ENCODE measurements around the gene FCAR.
A peak's percentile ranks its signal among the peaks of the same experiment; 100 is the strongest.

DNA sequence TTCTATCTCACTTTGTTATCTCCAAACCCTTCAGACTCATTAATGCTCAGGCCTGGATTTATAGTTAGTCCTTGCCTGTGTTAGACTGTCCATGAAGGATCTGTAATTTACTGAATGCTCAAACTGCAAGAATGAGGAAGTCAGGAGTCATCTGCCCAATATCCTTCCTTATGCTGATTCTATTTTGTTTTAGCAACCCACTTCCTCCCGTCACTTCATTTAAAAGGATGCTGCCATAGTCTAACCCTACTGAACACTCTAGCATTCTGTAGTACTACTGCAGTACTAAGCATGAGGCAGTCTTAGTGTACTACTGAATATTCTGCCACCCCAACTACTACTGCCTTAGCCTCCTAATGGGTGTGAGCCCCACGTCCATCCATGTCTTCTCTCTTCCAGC is 1.5 kb downstream of the FCAR start:
- TF ChIP-seq, protein P1, sequence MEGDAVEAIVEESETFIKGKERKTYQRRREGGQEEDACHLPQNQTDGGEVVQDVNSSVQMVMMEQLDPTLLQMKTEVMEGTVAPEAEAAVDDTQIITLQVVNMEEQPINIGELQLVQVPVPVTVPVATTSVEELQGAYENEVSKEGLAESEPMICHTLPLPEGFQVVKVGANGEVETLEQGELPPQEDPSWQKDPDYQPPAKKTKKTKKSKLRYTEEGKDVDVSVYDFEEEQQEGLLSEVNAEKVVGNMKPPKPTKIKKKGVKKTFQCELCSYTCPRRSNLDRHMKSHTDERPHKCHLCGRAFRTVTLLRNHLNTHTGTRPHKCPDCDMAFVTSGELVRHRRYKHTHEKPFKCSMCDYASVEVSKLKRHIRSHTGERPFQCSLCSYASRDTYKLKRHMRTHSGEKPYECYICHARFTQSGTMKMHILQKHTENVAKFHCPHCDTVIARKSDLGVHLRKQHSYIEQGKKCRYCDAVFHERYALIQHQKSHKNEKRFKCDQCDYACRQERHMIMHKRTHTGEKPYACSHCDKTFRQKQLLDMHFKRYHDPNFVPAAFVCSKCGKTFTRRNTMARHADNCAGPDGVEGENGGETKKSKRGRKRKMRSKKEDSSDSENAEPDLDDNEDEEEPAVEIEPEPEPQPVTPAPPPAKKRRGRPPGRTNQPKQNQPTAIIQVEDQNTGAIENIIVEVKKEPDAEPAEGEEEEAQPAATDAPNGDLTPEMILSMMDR (IDR thresholded peaks at IDR 0.05; ENCODE audit: insufficient read depth, low read length) = no peak
- TF ChIP-seq GABPA (IDR thresholded peaks at IDR 0.05; ENCODE audit: low read depth) (no peak), POLR2AphosphoS5 (IDR thresholded peaks at IDR 0.05; ENCODE audit: low read depth) (no peak; the same call in 1 of the 2 replicates), SPI1 (IDR thresholded peaks at IDR 0.05; ENCODE audit: borderline replicate concordance, low read depth) (peak; percentile 100)
- TF ChIP-seq, protein P2, sequence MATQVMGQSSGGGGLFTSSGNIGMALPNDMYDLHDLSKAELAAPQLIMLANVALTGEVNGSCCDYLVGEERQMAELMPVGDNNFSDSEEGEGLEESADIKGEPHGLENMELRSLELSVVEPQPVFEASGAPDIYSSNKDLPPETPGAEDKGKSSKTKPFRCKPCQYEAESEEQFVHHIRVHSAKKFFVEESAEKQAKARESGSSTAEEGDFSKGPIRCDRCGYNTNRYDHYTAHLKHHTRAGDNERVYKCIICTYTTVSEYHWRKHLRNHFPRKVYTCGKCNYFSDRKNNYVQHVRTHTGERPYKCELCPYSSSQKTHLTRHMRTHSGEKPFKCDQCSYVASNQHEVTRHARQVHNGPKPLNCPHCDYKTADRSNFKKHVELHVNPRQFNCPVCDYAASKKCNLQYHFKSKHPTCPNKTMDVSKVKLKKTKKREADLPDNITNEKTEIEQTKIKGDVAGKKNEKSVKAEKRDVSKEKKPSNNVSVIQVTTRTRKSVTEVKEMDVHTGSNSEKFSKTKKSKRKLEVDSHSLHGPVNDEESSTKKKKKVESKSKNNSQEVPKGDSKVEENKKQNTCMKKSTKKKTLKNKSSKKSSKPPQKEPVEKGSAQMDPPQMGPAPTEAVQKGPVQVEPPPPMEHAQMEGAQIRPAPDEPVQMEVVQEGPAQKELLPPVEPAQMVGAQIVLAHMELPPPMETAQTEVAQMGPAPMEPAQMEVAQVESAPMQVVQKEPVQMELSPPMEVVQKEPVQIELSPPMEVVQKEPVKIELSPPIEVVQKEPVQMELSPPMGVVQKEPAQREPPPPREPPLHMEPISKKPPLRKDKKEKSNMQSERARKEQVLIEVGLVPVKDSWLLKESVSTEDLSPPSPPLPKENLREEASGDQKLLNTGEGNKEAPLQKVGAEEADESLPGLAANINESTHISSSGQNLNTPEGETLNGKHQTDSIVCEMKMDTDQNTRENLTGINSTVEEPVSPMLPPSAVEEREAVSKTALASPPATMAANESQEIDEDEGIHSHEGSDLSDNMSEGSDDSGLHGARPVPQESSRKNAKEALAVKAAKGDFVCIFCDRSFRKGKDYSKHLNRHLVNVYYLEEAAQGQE (IDR thresholded peaks at IDR 0.05; ENCODE audit: insufficient replicate concordance, low read depth) = no peak

All from HL-60 (cell line).